ENCODE measurements around the gene VWA5B1.

VWA5B1 gene

GRCh38 chr1:20337581-20337980 is 46.9 kb downstream of the VWA5B1 start:
- Histone ChIP-seq H4K20me1 (ENCODE audit: insufficient read depth) (no peaks in the 10 kb centered on the region), H3K4me3 (IDR thresholded peaks at IDR 0.05; ENCODE audit: insufficient read depth, low read depth, low read length) (no peak overlapping the region), H3K27ac (no peak overlapping the region), H3K79me2 (ENCODE audit: insufficient read depth, low read depth) (no peaks in the 10 kb centered on the region), H3K4me2 (no peak overlapping the region), H3K27me3 (ENCODE audit: insufficient read depth, low read depth) (peaks cover 50% of the 10 kb centered on the region; the same call in 1 of the 2 replicates), H3K36me3 (ENCODE audit: insufficient read depth) (no peaks in the 10 kb centered on the region), H3K9ac (no peak overlapping the region), H3K4me1 (ENCODE audit: low read depth, poor library complexity, severe bottlenecking) (no peaks in the 10 kb centered on the region), H2AFZ (ENCODE audit: low read depth) (no peak overlapping the region)
- no peak for TF ChIP-seq CTCF (conservative IDR thresholded peaks at IDR 0.05; ENCODE audit: low read depth, low read length)

GRCh38 chr1:20339811-20340457 is 49.3 kb downstream of the VWA5B1 start:
- Histone ChIP-seq H4K20me1 (ENCODE audit: insufficient read depth) (no peaks in the 10 kb centered on the region), H3K27ac (no peak overlapping the region), H3K9ac (no peak overlapping the region), H3K4me1 (ENCODE audit: low read depth, poor library complexity, severe bottlenecking) (no peaks in the 10 kb centered on the region), H3K79me2 (ENCODE audit: insufficient read depth, low read depth) (no peaks in the 10 kb centered on the region), H2AFZ (ENCODE audit: low read depth) (no peak overlapping the region), H3K36me3 (ENCODE audit: insufficient read depth) (no peaks in the 10 kb centered on the region), H3K4me3 (IDR thresholded peaks at IDR 0.05; ENCODE audit: insufficient read depth, low read depth, low read length) (no peak overlapping the region), H3K4me2 (no peak overlapping the region), H3K27me3 (ENCODE audit: insufficient read depth, low read depth) (peaks cover 35% of the 10 kb centered on the region; the same call in 1 of the 2 replicates)
- TF ChIP-seq CTCF (conservative IDR thresholded peaks at IDR 0.05; ENCODE audit: low read depth, low read length) = no peak

DNA sequence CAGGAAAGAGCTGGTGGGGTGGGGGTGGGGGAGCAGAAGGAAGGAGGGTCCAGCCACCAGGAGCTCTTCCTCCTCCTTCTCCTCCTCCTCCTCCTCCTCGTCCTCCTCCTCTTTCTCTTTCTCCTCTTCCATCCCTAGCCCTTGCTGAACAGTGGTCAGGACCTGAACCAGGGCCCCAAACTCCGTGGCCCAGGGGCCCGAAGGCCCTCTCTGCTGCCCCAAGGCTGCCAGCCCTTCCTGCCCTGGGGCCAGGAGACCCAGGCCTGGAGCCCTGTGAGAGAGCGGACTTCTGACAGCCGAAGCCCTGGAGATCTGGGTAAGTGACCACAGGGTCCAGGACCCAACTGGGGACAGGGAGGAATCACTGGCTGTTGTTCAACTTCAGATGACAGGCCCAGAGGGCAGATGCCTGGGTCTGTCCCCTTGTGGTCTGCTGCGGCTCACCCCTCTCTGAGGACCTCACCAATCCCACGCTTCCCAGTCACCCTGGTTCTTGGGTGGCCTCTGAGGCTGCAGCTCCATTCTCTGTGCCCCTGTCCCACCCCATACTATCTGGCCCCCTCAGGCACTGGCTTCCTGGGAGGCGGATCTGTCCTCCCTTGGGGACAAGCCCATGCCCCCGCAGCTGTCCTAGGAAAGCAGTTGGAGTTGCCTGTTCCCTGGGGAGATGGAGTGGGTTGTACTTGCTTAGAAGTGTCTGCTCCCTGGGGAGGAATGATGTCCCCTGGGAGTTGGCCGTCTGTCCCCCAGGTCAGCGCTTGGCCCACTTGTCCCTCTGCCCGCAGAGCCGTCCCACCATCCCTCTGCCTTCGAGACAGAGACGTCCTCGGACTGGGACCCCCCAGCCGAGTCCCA is 51.8 kb downstream of the VWA5B1 start:
- Histone ChIP-seq H2AFZ (ENCODE audit: low read depth) (no peak overlapping the region), H3K9ac (no peak overlapping the region), H3K4me2 (no peak overlapping the region), H3K27me3 (ENCODE audit: insufficient read depth, low read depth) (peaks cover 25% of the 10 kb centered on the region; the same call in 1 of the 2 replicates), H3K4me3 (IDR thresholded peaks at IDR 0.05; ENCODE audit: insufficient read depth, low read depth, low read length) (no peak overlapping the region), H3K79me2 (ENCODE audit: insufficient read depth, low read depth) (no peaks in the 10 kb centered on the region), H3K4me1 (ENCODE audit: low read depth, poor library complexity, severe bottlenecking) (no peaks in the 10 kb centered on the region), H3K27ac (no peak overlapping the region), H4K20me1 (ENCODE audit: insufficient read depth) (no peaks in the 10 kb centered on the region), H3K36me3 (ENCODE audit: insufficient read depth) (no peaks in the 10 kb centered on the region)
- no peak for TF ChIP-seq CTCF (conservative IDR thresholded peaks at IDR 0.05; ENCODE audit: low read depth, low read length)

DNA sequence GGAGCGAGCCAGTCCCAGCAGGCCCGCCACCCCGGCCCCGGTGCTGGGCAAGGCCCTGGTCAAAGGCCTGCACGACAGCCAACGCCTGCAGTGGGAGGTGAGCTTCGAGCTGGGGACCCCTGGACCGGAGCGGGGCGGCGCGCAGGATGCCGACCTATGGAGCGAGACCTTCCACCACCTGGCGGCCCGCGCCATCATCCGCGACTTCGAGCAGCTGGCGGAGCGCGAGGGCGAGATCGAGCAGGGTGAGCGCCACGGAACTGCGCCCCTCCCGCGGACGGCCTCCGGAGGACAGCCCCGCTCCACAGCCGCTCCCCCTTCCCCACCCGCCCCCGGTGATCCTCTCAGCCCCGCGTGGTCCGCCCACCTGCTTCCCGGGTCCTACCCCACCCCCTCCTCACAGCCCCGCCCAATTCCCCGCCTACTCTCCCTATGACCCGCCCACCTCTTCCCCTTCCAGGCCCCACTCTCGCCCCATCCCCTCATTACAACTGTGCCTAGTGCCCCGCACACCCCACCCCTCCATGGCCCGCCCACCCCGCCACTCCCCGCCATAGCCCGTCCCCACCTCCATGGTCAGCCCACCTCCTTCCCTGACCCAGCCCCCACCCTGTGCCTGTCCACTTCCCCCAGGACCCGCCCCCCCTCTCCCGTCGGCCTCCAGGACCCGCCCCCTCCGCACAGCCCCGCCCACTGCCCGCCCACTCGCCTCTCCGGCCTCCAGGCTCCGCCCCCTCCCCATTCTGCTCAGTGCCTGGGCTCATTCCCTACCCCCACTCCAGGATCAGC is 52.7 kb downstream of the VWA5B1 start:
- no peaks in the 10 kb centered on the region for H3K36me3 ChIP-seq (ENCODE audit: insufficient read depth)
- H3K4me2 ChIP-seq = no peak overlapping the region
- H3K27me3 ChIP-seq (ENCODE audit: insufficient read depth, low read depth) = peaks cover 25% of the 10 kb centered on the region; the same call in 1 of the 2 replicates
- no peak overlapping the region for H3K9ac ChIP-seq
- H3K27ac ChIP-seq = no peak overlapping the region
- H3K4me3 ChIP-seq (IDR thresholded peaks at IDR 0.05; ENCODE audit: insufficient read depth, low read depth, low read length) = no peak overlapping the region
- H4K20me1 ChIP-seq (ENCODE audit: insufficient read depth) = no peaks in the 10 kb centered on the region
- H3K79me2 ChIP-seq (ENCODE audit: insufficient read depth, low read depth) = no peaks in the 10 kb centered on the region
- TF ChIP-seq CTCF (conservative IDR thresholded peaks at IDR 0.05; ENCODE audit: low read depth, low read length) = no peak
- H3K4me1 ChIP-seq (ENCODE audit: low read depth, poor library complexity, severe bottlenecking) = no peaks in the 10 kb centered on the region
- no peak overlapping the region for H2AFZ ChIP-seq (ENCODE audit: low read depth)

All from KMS-11 (cell line).